Neural progenitor cell (in vitro differentiated cells): ENCODE results near the gene NECTIN3. TPM values are rescaled to one million over a fixed set of nuclear protein-coding genes. Genes with fewer than 3 reads are reported as not detected.

Experiments
- DNase-seq: peaks from one replicate; pipeline ENCODE4 v3.0.0-alpha.2; 2016; ENCODE audit warnings: low spot score
- H2AFZ ChIP-seq: fragments of 200-600 bp; sonication (generic); replicated peaks from 2 replicates; pipeline ENCODE4 v1.6.1; 2016; ENCODE audit warnings: antibody characterized with exemption
- H3F3A ChIP-seq: fragments of 200-600 bp; sonication (generic); 2 replicates; pipeline ENCODE4 v1.6.1; 2016; ENCODE audit warnings: antibody characterized with exemption, low read depth
- H3K27ac ChIP-seq: fragments of 200-600 bp; sonication (generic); 2 replicates; pipeline ENCODE4 v1.5.1; 2016; ENCODE audit warnings: mild to moderate bottlenecking
- H3K27me3 ChIP-seq: fragments of 200-600 bp; sonication (generic); 2 replicates; pipeline ENCODE4 v1.6.1; 2016; ENCODE audit warnings: mild to moderate bottlenecking, moderate library complexity
- H3K36me3 ChIP-seq: fragments of 200-600 bp; sonication (generic); 2 replicates; pipeline ENCODE4 v1.5.1; 2016
- H3K4me1 ChIP-seq: fragments of 200-600 bp; sonication (generic); 2 replicates; pipeline ENCODE4 v1.6.1; 2016; ENCODE audit warnings: mixed run types
- H3K4me2 ChIP-seq: fragments of 200-600 bp; sonication (generic); 2 replicates; pipeline ENCODE4 v1.6.1; 2016
- H3K4me3 ChIP-seq: fragments of 200-600 bp; sonication (generic); 2 replicates; pipeline ENCODE4 v1.5.1; 2016
- H3K79me2 ChIP-seq: fragments of 200-600 bp; sonication (generic); 2 replicates; pipeline ENCODE4 v1.6.1; 2016; ENCODE audit warnings: low read depth
- H3K9ac ChIP-seq: fragments of 200-600 bp; sonication (generic); 2 replicates; pipeline ENCODE4 v1.6.1; 2016
- H3K9me3 ChIP-seq: fragments of 200-600 bp; sonication (generic); 2 replicates; pipeline ENCODE4 v1.5.1; 2016; ENCODE audit warnings: low read depth
- H4K20me1 ChIP-seq: fragments of 200-600 bp; sonication (generic); 2 replicates; pipeline ENCODE4 v1.6.1; 2016; ENCODE audit warnings: low read depth
- H3K27ac Mint-ChIP-seq: 3 replicates; pipeline ENCODE4 v1.8.0; 2021; ENCODE audit warnings: mixed read lengths
- H3K27me3 Mint-ChIP-seq: 2 replicates; pipeline ENCODE4 v1.8.0; 2022; ENCODE audit warnings: low read depth, mild to moderate bottlenecking, inconsistent platforms, moderate library complexity, mixed read lengths; ENCODE audit not compliant: insufficient read depth
- H3K36me3 Mint-ChIP-seq: 3 replicates; pipeline ENCODE4 v1.8.0; 2021; ENCODE audit warnings: mixed read lengths
- H3K4me1 Mint-ChIP-seq: 3 replicates; pipeline ENCODE4 v1.8.0; 2021; ENCODE audit warnings: mixed read lengths
- H3K4me3 Mint-ChIP-seq: 3 replicates; pipeline ENCODE4 v1.8.0; 2021; ENCODE audit warnings: mild to moderate bottlenecking, moderate library complexity, mixed read lengths
- H3K9me3 Mint-ChIP-seq: 3 replicates; pipeline ENCODE4 v1.8.0; 2020; ENCODE audit warnings: mixed read lengths
- CTCF ChIP-seq: fragments of 200-600 bp; sonication (generic); IDR thresholded peaks from 2 replicates; pipeline ENCODE4 v1.5.1; 2017; ENCODE audit warnings: antibody characterized with exemption, mild to moderate bottlenecking
- EZH2 ChIP-seq: fragments of 200-600 bp; sonication (generic); IDR thresholded peaks from 2 replicates; pipeline ENCODE4 v1.6.1; 2017; ENCODE audit warnings: antibody characterized with exemption, mild to moderate bottlenecking, moderate library complexity
- EZH2phosphoT487 ChIP-seq: fragments of 200-600 bp; sonication (generic); IDR thresholded peaks from 2 replicates; pipeline ENCODE4 v1.6.1; 2017; ENCODE audit warnings: antibody characterized with exemption
- total RNA-seq: library from RNA; depleted of rRNA; stranded (reverse); fragments of >200 nt; gene quantifications from 2 replicates; pipeline ENCODE4 v1.2.3, GENCODE V29; 2015; ENCODE audit warnings: low replicate concordance

NECTIN3 gene
- total RNA-seq, 1 donor from 2014 or later, result 71.5 TPM

- peaks cover 31% of the 10 kb centered on the region for H4K20me1 ChIP-seq
- H3K79me2 ChIP-seq, result peaks cover 100% of the 10 kb centered on the region
Measured at GRCh38 chr3:111081008-111081545, 9.5 kb downstream of the NECTIN3 start.

GRCh38 chr3:111084911-111085310 is 13.3 kb downstream of the NECTIN3 start:
- Histone ChIP-seq H3F3A (peaks cover 8% of the 10 kb centered on the region), H3K27ac (no peak overlapping the region), H3K4me2 (no peak overlapping the region), H3K4me3 (no peak overlapping the region), H2AFZ (no peak overlapping the region), H3K36me3 (no peaks in the 10 kb centered on the region), H3K27me3 (no peaks in the 10 kb centered on the region), H4K20me1 (peaks cover 14% of the 10 kb centered on the region), H3K79me2 (peaks cover 100% of the 10 kb centered on the region), H3K9me3 (no peaks in the 10 kb centered on the region), H3K9ac (no peak overlapping the region), H3K4me1 (peaks cover 14% of the 10 kb centered on the region)
- Mint-ChIP-seq H3K36me3 (peaks cover 9% of the 10 kb centered on the region), H3K27me3 (no peaks in the 10 kb centered on the region), H3K4me3 (no peak overlapping the region), H3K9me3 (peaks cover 21% of the 10 kb centered on the region), H3K4me1 (no peaks in the 10 kb centered on the region), H3K27ac (no peak overlapping the region)
- TF ChIP-seq EZH2, result no peak
- no peak for TF ChIP-seq EZH2phosphoT487
- TF ChIP-seq CTCF, result no peak
- no peak for DNase-seq

More at GRCh38 chr3:111081008-111081545, 9.5 kb downstream of the NECTIN3 start:
- Mint-ChIP-seq H3K36me3 (peaks cover 1% of the 10 kb centered on the region), H3K9me3 (no peaks in the 10 kb centered on the region), H3K4me1 (peaks cover 15% of the 10 kb centered on the region), H3K27ac (no peak overlapping the region), H3K4me3 (no peak overlapping the region), H3K27me3 (no peaks in the 10 kb centered on the region)
- no peak overlapping the region for H3K9ac ChIP-seq
- no peak overlapping the region for H3K27ac ChIP-seq
- no peak overlapping the region for H3K4me2 ChIP-seq
- no peaks in the 10 kb centered on the region for H3K36me3 ChIP-seq
- no peak overlapping the region for H3K4me3 ChIP-seq
- H3K27me3 ChIP-seq, result no peaks in the 10 kb centered on the region
- no peaks in the 10 kb centered on the region for H3K9me3 ChIP-seq
- H3F3A ChIP-seq, result no peaks in the 10 kb centered on the region
- TF ChIP-seq CTCF (no peak), EZH2phosphoT487 (no peak), EZH2 (no peak)
- H3K4me1 ChIP-seq, result peaks cover 27% of the 10 kb centered on the region
- no peak for DNase-seq
- H2AFZ ChIP-seq, result no peak overlapping the region

GRCh38 chr3:111087924-111088469 is 16.4 kb downstream of the NECTIN3 start:
- no peak overlapping the region for H2AFZ ChIP-seq
- peaks cover 28% of the 10 kb centered on the region for H3K36me3 Mint-ChIP-seq
- H3K4me3 Mint-ChIP-seq, result no peak overlapping the region
- H3K79me2 ChIP-seq, result peaks cover 100% of the 10 kb centered on the region
- H3K9me3 Mint-ChIP-seq, result peaks cover 47% of the 10 kb centered on the region
- H3K4me2 ChIP-seq, result peak overlapping the region; percentile 61
- no peaks in the 10 kb centered on the region for H3K4me1 Mint-ChIP-seq
- H4K20me1 ChIP-seq, result peaks cover 6% of the 10 kb centered on the region
- H3K4me3 ChIP-seq, result peak overlapping the region; percentile 7
- H3K27ac Mint-ChIP-seq, result no peak overlapping the region
- H3K27me3 Mint-ChIP-seq, result no peaks in the 10 kb centered on the region
- DNase-seq, result peak; percentile 30
- H3K27me3 ChIP-seq, result no peaks in the 10 kb centered on the region
- H3K36me3 ChIP-seq, result no peaks in the 10 kb centered on the region
- H3F3A ChIP-seq, result peaks cover 8% of the 10 kb centered on the region
- TF ChIP-seq EZH2phosphoT487 (no peak), EZH2 (no peak), CTCF (no peak)
- H3K9ac ChIP-seq, result no peak overlapping the region
- H3K4me1 ChIP-seq, result peaks cover 11% of the 10 kb centered on the region
- H3K9me3 ChIP-seq, result no peaks in the 10 kb centered on the region
- H3K27ac ChIP-seq, result peak overlapping the region; percentile 34
